Measurements from ENCODE around the gene FAM163A.

DNA sequence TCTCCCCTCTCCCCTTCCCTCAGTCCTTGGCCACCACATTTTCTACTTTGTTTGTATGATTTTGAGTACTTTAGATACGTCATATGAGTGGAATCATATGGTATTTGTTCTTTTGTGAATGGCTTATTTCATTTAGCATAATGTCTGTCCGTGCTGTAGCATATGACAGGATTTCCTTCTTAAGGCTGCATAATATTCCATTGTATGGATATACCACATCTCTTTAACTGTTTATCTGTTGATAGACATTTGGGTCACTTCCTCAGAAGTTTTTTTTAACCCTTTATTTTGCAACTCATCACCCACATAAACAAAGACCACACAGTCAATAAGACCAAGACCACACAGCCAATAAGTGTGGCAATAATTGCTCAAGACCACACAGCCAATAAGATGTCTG lies 24.9 kb downstream of the FAM163A start:
- no peak for TF ChIP-seq POLR2A (IDR thresholded peaks at IDR 0.05; ENCODE audit: low read depth, low read length)
- no peak for TF ChIP-seq POLR2AphosphoS5 (IDR thresholded peaks at IDR 0.05; ENCODE audit: low read depth, low read length)

Measured in GM12892 (cell line).